Measurements from ENCODE around the gene CLEC20A. TPM values are rescaled to one million over a fixed set of nuclear protein-coding genes. Genes with fewer than 3 reads are reported as not detected.

The CLEC20A gene
- total RNA-seq, 1 donor from 2014 or later: not detected

GRCh38 chr1:178484698-178485225 is 12.0 kb downstream of the CLEC20A start:
- no peak for DNase-seq (ENCODE audit: low spot score in 2 of 2)
- no peak for FAIRE-seq

- DNase-seq (ENCODE audit: low spot score in 2 of 2): no peak
- FAIRE-seq: no peak
These were observed 13.4 kb downstream of the CLEC20A start for GRCh38 chr1:178483251-178483957.

GRCh38 chr1:178477841-178478240 is 18.9 kb downstream of the CLEC20A start:
- DNase-seq (ENCODE audit: low spot score in 2 of 2) (no peak), FAIRE-seq (no peak)

- FAIRE-seq (no peak), DNase-seq (ENCODE audit: low spot score in 2 of 2) (no peak)
These were observed 19.4 kb downstream of the CLEC20A start for GRCh38 chr1:178477373-178477772.

GRCh38 chr1:178472531-178472930 is 24.2 kb downstream of the CLEC20A start:
- FAIRE-seq: no peak
- DNase-seq (ENCODE audit: low spot score in 2 of 2): no peak

- DNase-seq (ENCODE audit: low spot score in 2 of 2) (no peak), FAIRE-seq (no peak)
These were observed 26.3 kb downstream of the CLEC20A start for GRCh38 chr1:178470411-178470960.

- DNase-seq (ENCODE audit: low spot score in 2 of 2) (no peak), FAIRE-seq (no peak)
These were observed 28.9 kb downstream of the CLEC20A start for GRCh38 chr1:178467837-178468236.

- no peak for DNase-seq (ENCODE audit: low spot score in 2 of 2)
- no peak for FAIRE-seq
These were observed 31.8 kb downstream of the CLEC20A start for GRCh38 chr1:178465011-178465410.

- DNase-seq (ENCODE audit: low spot score in 2 of 2) (no peak), FAIRE-seq (no peak)
These were observed 32.2 kb downstream of the CLEC20A start for GRCh38 chr1:178464566-178464965.

- FAIRE-seq (no peak), DNase-seq (ENCODE audit: low spot score in 2 of 2) (no peak)
These were observed 32.6 kb downstream of the CLEC20A start for GRCh38 chr1:178464141-178464540.

- FAIRE-seq (no peak), DNase-seq (ENCODE audit: low spot score in 2 of 2) (no peak)
These were observed 35.1 kb downstream of the CLEC20A start for GRCh38 chr1:178461701-178462100.

- FAIRE-seq (no peak), DNase-seq (ENCODE audit: low spot score in 2 of 2) (no peak)
These were observed 35.7 kb downstream of the CLEC20A start for GRCh38 chr1:178461104-178461503.

GRCh38 chr1:178458203-178458602 is 38.6 kb downstream of the CLEC20A start:
- FAIRE-seq (no peak), DNase-seq (ENCODE audit: low spot score in 2 of 2) (no peak)

- FAIRE-seq (no peak), DNase-seq (ENCODE audit: low spot score in 2 of 2) (no peak)
These were observed 39.1 kb downstream of the CLEC20A start for GRCh38 chr1:178457651-178458050.

GRCh38 chr1:178456472-178456871 is 40.3 kb downstream of the CLEC20A start:
- no peak for FAIRE-seq

GRCh38 chr1:178452013-178452412 is 44.8 kb downstream of the CLEC20A start:
- DNase-seq (ENCODE audit: low spot score in 2 of 2): no peak
- no peak for FAIRE-seq

More at GRCh38 chr1:178456472-178456871, 40.3 kb downstream of the CLEC20A start:
- DNase-seq (ENCODE audit: low spot score in 2 of 2): no peak

GRCh38 chr1:178451529-178451928 is 45.2 kb downstream of the CLEC20A start:
- DNase-seq (ENCODE audit: low spot score in 2 of 2) (no peak), FAIRE-seq (no peak)

GRCh38 chr1:178450871-178451270 is 45.9 kb downstream of the CLEC20A start:
- no peak for DNase-seq (ENCODE audit: low spot score in 2 of 2)
- FAIRE-seq: no peak

- FAIRE-seq: no peak
- no peak for DNase-seq (ENCODE audit: low spot score in 2 of 2)
These were observed 53.8 kb downstream of the CLEC20A start for GRCh38 chr1:178442925-178443324.

- DNase-seq (ENCODE audit: low spot score in 2 of 2) (no peak), FAIRE-seq (no peak)
These were observed 58.3 kb downstream of the CLEC20A start for GRCh38 chr1:178438432-178438831.

- DNase-seq (ENCODE audit: low spot score in 2 of 2) (no peak), FAIRE-seq (no peak)
These were observed 59.9 kb downstream of the CLEC20A start for GRCh38 chr1:178436899-178437298.

- no peak for DNase-seq (ENCODE audit: low spot score in 2 of 2)
- FAIRE-seq: no peak
These were observed 61.8 kb downstream of the CLEC20A start for GRCh38 chr1:178434899-178435435.

Measured in frontal cortex (tissue), 4 donors.